HG03045 (cell line): ENCODE results near the gene SUPT4H1.

ENCODE experiments used
- ATAC-seq: cut with Tn5 transposase; IDR thresholded peaks from one replicate; pipeline ENCODE4 v1.9.1; 2021; ENCODE audit warnings: mild to moderate bottlenecking, moderate library complexity; ENCODE audit not compliant: unreplicated experiment

SUPT4H1 gene

GRCh38 chr17:58365185-58365979 is 13.4 kb upstream of the SUPT4H1 start:
- ATAC-seq = no peak

- no peak for ATAC-seq
Measured at GRCh38 chr17:58364270-58364942, 12.4 kb upstream of the SUPT4H1 start.

GRCh38 chr17:58363457-58364185 is 11.6 kb upstream of the SUPT4H1 start:
- ATAC-seq = no peak

- ATAC-seq = no peak
Measured at GRCh38 chr17:58362368-58363014, 10.5 kb upstream of the SUPT4H1 start.

GRCh38 chr17:58360296-58361063 is 8.5 kb upstream of the SUPT4H1 start:
- no peak for ATAC-seq

GRCh38 chr17:58358408-58359172 is 6.6 kb upstream of the SUPT4H1 start:
- no peak for ATAC-seq

- ATAC-seq = no peak
Measured at GRCh38 chr17:58357312-58358297, 5.6 kb upstream of the SUPT4H1 start.

- no peak for ATAC-seq
Measured at GRCh38 chr17:58356231-58356630, 4.2 kb upstream of the SUPT4H1 start.

GRCh38 chr17:58354541-58355216 is 2.7 kb upstream of the SUPT4H1 start:
- ATAC-seq = no peak

GRCh38 chr17:58353389-58353825 is 1.4 kb upstream of the SUPT4H1 start:
- no peak for ATAC-seq

- no peak for ATAC-seq
Measured at GRCh38 chr17:58352596-58353388, 791 bp upstream of the SUPT4H1 start.

GRCh38 chr17:58351182-58351581 is 819 bp downstream of the SUPT4H1 start:
- ATAC-seq = no peak

- no peak for ATAC-seq
Measured at GRCh38 chr17:58348038-58348437, 4.0 kb downstream of the SUPT4H1 start.

- ATAC-seq = no peak
Measured at GRCh38 chr17:58345500-58345899, 6.5 kb downstream of the SUPT4H1 start.

- ATAC-seq = peak; percentile 42
Measured at GRCh38 chr17:58344791-58345157, 7.2 kb downstream of the SUPT4H1 start.

GRCh38 chr17:58344047-58344790 is 7.8 kb downstream of the SUPT4H1 start:
- peak; percentile 85 for ATAC-seq
